Measurements from ENCODE around the gene CENPU.

Gene CENPU

DNA sequence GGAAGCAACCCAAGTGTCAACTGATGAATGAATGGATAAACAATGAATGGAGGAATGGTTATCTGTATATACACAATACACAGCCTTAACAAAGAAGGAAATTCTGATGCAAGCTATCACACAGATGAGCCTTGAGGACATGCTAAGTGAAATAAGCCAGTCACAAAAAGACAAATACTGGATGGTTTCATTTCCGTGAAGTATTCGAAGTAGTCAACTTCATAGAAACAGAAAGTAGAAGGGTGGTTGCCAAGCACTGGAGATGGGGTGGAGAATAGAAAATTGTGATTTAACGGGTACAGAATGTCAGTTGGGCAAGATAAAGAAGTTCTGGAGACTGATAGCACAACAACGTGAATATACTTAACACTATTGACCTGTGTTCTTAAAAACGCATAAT lies 28.2 kb downstream of the CENPU start:
- Histone ChIP-seq H3K4me3 (replicated peaks; ENCODE audit: insufficient read depth, low read length) (no peak overlapping the region), H3K27ac (replicated peaks) (no peak overlapping the region), H3K27me3 (ENCODE audit: insufficient read depth, poor library complexity, severe bottlenecking) (no peaks in the 10 kb centered on the region)
- TF ChIP-seq SPI1 (IDR thresholded peaks at IDR 0.05; ENCODE audit: borderline replicate concordance, low read depth), result no peak
- TF ChIP-seq POLR2AphosphoS5 (IDR thresholded peaks at IDR 0.05; ENCODE audit: low read depth), result no peak
- TF ChIP-seq, protein P1, sequence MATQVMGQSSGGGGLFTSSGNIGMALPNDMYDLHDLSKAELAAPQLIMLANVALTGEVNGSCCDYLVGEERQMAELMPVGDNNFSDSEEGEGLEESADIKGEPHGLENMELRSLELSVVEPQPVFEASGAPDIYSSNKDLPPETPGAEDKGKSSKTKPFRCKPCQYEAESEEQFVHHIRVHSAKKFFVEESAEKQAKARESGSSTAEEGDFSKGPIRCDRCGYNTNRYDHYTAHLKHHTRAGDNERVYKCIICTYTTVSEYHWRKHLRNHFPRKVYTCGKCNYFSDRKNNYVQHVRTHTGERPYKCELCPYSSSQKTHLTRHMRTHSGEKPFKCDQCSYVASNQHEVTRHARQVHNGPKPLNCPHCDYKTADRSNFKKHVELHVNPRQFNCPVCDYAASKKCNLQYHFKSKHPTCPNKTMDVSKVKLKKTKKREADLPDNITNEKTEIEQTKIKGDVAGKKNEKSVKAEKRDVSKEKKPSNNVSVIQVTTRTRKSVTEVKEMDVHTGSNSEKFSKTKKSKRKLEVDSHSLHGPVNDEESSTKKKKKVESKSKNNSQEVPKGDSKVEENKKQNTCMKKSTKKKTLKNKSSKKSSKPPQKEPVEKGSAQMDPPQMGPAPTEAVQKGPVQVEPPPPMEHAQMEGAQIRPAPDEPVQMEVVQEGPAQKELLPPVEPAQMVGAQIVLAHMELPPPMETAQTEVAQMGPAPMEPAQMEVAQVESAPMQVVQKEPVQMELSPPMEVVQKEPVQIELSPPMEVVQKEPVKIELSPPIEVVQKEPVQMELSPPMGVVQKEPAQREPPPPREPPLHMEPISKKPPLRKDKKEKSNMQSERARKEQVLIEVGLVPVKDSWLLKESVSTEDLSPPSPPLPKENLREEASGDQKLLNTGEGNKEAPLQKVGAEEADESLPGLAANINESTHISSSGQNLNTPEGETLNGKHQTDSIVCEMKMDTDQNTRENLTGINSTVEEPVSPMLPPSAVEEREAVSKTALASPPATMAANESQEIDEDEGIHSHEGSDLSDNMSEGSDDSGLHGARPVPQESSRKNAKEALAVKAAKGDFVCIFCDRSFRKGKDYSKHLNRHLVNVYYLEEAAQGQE (IDR thresholded peaks at IDR 0.05; ENCODE audit: insufficient replicate concordance, low read depth), result no peak
- TF ChIP-seq CTCF (IDR thresholded peaks at IDR 0.05; ENCODE audit: insufficient read depth, low read length), result no peak
- TF ChIP-seq GABPA (IDR thresholded peaks at IDR 0.05; ENCODE audit: low read depth), result no peak
- DNase-seq (ENCODE audit: low read depth in 1 of 2, low spot score in 1 of 2), result no peak

- Histone ChIP-seq H3K4me3 (replicated peaks; ENCODE audit: insufficient read depth, low read length) (no peak overlapping the region), H3K27me3 (ENCODE audit: insufficient read depth, poor library complexity, severe bottlenecking) (no peaks in the 10 kb centered on the region), H3K27ac (replicated peaks) (no peak overlapping the region)
- TF ChIP-seq CTCF (IDR thresholded peaks at IDR 0.05; ENCODE audit: insufficient read depth, low read length) (no peak), POLR2AphosphoS5 (IDR thresholded peaks at IDR 0.05; ENCODE audit: low read depth) (no peak), SPI1 (IDR thresholded peaks at IDR 0.05; ENCODE audit: borderline replicate concordance, low read depth) (no peak), GABPA (IDR thresholded peaks at IDR 0.05; ENCODE audit: low read depth) (no peak)
- TF ChIP-seq, protein P1 (IDR thresholded peaks at IDR 0.05; ENCODE audit: insufficient replicate concordance, low read depth), result no peak
- DNase-seq (ENCODE audit: low read depth in 1 of 2, low spot score in 1 of 2), result no peak
These were observed 31.8 kb downstream of the CENPU start for GRCh38 chr4:184702114-184702513.

DNA sequence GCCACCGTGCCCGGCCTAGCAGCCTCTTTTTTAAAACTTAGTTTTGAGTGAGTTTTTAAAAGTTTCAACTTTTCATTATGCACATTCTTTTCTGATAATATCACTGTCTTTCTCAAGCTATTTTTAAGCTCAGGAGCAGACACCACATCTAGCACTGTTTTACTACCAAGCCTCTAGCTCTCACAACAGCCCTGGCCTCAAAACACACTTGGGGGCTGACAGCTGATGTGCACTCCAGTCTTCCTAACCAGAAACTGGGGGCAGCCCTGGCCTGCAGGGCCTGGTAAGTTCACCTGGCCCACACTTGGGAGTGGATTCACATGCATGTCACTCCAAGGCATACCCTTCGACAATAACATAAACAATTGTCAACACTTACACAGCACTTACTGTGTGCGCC lies 34.0 kb downstream of the CENPU start:
- Histone ChIP-seq H3K4me3 (replicated peaks; ENCODE audit: insufficient read depth, low read length) (no peak overlapping the region), H3K27me3 (ENCODE audit: insufficient read depth, poor library complexity, severe bottlenecking) (no peaks in the 10 kb centered on the region), H3K27ac (replicated peaks) (no peak overlapping the region)
- DNase-seq (ENCODE audit: low read depth in 1 of 2, low spot score in 1 of 2), result no peak
- TF ChIP-seq SPI1 (IDR thresholded peaks at IDR 0.05; ENCODE audit: borderline replicate concordance, low read depth) (no peak), GABPA (IDR thresholded peaks at IDR 0.05; ENCODE audit: low read depth) (no peak), POLR2AphosphoS5 (IDR thresholded peaks at IDR 0.05; ENCODE audit: low read depth) (no peak), CTCF (IDR thresholded peaks at IDR 0.05; ENCODE audit: insufficient read depth, low read length) (no peak)
- TF ChIP-seq, protein P1 (IDR thresholded peaks at IDR 0.05; ENCODE audit: insufficient replicate concordance, low read depth), result no peak
